Measurements from ENCODE around the gene EDN1. TPM values are rescaled to one million over a fixed set of nuclear protein-coding genes. Genes with fewer than 3 reads are reported as not detected.

The EDN1 gene
- total and polyA plus RNA-seq, 10 of the 15 experiments (the other 5 are each of a cell fraction or from before 2014, with no cell fraction given) = 2.0 to 6.6 (median 3.1) TPM

DNA sequence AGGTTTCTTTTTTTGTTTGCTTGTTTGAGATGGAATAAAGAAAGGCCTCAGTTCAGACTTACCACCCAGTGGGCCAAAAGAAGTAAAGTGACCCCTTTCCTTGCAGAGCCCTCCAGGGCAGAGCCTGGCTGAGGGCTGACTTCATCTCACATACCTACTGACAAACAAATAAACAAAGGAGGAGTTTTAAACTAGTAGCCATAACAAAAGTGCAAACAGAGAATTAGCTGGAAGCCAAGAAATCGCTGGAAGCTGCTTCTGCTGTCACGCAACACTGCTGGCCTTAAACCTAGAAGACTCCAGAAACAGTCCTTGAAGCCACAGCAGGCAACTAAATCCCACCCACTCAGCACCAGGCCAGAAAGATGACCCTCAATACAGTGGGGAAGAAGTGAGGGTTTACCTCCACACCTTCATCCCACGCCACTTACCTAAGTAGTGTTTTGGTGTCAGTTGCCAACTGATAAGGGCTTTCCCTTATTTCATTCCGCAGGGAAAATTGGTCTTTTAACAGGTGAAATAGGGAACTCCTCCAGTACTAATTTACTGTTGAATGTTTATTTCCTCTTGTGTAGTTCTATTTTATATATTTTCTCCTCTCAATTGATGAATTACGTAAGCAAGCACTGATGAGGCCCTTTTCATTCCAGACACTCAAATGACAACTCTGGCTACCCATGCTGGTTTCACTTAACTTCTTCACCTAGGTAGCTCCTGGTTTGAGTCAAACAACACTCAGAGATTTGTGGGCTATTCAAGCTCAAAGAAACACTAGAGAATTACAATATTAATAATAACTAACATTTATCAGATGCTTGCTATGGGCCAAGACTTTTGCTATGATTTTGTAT is 46.2 kb downstream of the EDN1 start (continued):
- TF ChIP-seq, protein P1, sequence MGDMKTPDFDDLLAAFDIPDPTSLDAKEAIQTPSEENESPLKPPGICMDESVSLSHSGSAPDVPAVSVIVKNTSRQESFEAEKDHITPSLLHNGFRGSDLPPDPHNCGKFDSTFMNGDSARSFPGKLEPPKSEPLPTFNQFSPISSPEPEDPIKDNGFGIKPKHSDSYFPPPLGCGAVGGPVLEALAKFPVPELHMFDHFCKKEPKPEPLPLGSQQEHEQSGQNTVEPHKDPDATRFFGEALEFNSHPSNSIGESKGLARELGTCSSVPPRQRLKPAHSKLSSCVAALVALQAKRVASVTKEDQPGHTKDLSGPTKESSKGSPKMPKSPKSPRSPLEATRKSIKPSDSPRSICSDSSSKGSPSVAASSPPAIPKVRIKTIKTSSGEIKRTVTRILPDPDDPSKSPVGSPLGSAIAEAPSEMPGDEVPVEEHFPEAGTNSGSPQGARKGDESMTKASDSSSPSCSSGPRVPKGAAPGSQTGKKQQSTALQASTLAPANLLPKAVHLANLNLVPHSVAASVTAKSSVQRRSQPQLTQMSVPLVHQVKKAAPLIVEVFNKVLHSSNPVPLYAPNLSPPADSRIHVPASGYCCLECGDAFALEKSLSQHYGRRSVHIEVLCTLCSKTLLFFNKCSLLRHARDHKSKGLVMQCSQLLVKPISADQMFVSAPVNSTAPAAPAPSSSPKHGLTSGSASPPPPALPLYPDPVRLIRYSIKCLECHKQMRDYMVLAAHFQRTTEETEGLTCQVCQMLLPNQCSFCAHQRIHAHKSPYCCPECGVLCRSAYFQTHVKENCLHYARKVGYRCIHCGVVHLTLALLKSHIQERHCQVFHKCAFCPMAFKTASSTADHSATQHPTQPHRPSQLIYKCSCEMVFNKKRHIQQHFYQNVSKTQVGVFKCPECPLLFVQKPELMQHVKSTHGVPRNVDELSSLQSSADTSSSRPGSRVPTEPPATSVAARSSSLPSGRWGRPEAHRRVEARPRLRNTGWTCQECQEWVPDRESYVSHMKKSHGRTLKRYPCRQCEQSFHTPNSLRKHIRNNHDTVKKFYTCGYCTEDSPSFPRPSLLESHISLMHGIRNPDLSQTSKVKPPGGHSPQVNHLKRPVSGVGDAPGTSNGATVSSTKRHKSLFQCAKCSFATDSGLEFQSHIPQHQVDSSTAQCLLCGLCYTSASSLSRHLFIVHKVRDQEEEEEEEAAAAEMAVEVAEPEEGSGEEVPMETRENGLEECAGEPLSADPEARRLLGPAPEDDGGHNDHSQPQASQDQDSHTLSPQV (IDR thresholded peaks at IDR 0.05) = no peak
- TF ChIP-seq CBX3 (IDR thresholded peaks at IDR 0.05; ENCODE audit: borderline replicate concordance, low read depth) = no peak
- no peak for TF ChIP-seq USF2 (IDR thresholded peaks at IDR 0.05; ENCODE audit: borderline replicate concordance, low read depth, low read length)
- no peak for TF ChIP-seq SIN3A (IDR thresholded peaks at IDR 0.05; ENCODE audit: low read depth, low read length)
- peak; percentile 58; the same call in 1 of the 2 replicates for TF ChIP-seq BCL11A (IDR thresholded peaks at IDR 0.05; ENCODE audit: low read depth, low read length)
- peak; percentile 69 for TF ChIP-seq IKZF1 (conservative IDR thresholded peaks at IDR 0.05)
- no peak for TF ChIP-seq MEF2A (IDR thresholded peaks at IDR 0.05; ENCODE audit: insufficient read depth, low read depth, low read length)
- TF ChIP-seq KDM1A (IDR thresholded peaks at IDR 0.05; ENCODE audit: borderline replicate concordance) = no peak
- no peak for TF ChIP-seq SRF (IDR thresholded peaks at IDR 0.05; ENCODE audit: low read depth in 2 of 2, low read length in 2 of 2)
- TF ChIP-seq NKRF (conservative IDR thresholded peaks at IDR 0.05) = no peak
- TF ChIP-seq JUNB (IDR thresholded peaks at IDR 0.05) = peak; percentile 91
- TF ChIP-seq CHD2 (IDR thresholded peaks at IDR 0.05; ENCODE audit: borderline replicate concordance, low read depth, low read length) = no peak
- peak; percentile 52; the same call in 1 of the 2 replicates for TF ChIP-seq MTA3 (IDR thresholded peaks at IDR 0.05; ENCODE audit: borderline replicate concordance, low read length)
- TF ChIP-seq MXI1 (IDR thresholded peaks at IDR 0.05; ENCODE audit: low read depth, low read length) = no peak
- TF ChIP-seq LARP7 (IDR thresholded peaks at IDR 0.05) = no peak
- peak; percentile 42; the same call in 1 of the 2 replicates for TF ChIP-seq JUND (IDR thresholded peaks at IDR 0.05; ENCODE audit: low read depth, low read length)
- TF ChIP-seq MEF2B (IDR thresholded peaks at IDR 0.05; ENCODE audit: partially characterized antibody, poor library complexity, severe bottlenecking) = peak; percentile 16
- TF ChIP-seq IRF4 (IDR thresholded peaks at IDR 0.05; ENCODE audit: low read depth, low read length) = peak; percentile 70; the same call in 1 of the 2 replicates
- TF ChIP-seq NFIC (IDR thresholded peaks at IDR 0.05; ENCODE audit: low read depth, low read length) = peak; percentile 70
- TF ChIP-seq, protein P2, sequence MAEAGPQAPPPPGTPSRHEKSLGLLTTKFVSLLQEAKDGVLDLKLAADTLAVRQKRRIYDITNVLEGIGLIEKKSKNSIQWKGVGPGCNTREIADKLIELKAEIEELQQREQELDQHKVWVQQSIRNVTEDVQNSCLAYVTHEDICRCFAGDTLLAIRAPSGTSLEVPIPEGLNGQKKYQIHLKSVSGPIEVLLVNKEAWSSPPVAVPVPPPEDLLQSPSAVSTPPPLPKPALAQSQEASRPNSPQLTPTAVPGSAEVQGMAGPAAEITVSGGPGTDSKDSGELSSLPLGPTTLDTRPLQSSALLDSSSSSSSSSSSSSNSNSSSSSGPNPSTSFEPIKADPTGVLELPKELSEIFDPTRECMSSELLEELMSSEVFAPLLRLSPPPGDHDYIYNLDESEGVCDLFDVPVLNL (IDR thresholded peaks at IDR 0.05; ENCODE audit: low read depth, low read length) = no peak
- no peak for TF ChIP-seq CHD1 (IDR thresholded peaks at IDR 0.05; ENCODE audit: low read depth, low read length)
- TF ChIP-seq TCF7 (IDR thresholded peaks at IDR 0.05; ENCODE audit: borderline replicate concordance) = peak; percentile 30; the same call in 1 of the 2 replicates
